Thoracic aorta (tissue), 2 donors: ENCODE data around the gene CD47. TPM values are rescaled to one million over a fixed set of nuclear protein-coding genes. Genes with fewer than 3 reads are reported as not detected.

Experiments
- ATAC-seq: fragments of 150-250 bp; one replicate; pipeline ENCODE4 v1.8.0; 2017; ENCODE audit warnings: low read depth; ENCODE audit not compliant: insufficient number of reproducible peaks, low FRiP score
- DNase-seq: peaks from one replicate; pipeline ENCODE4 v3.0.0-alpha.2; 2020; ENCODE audit warnings: low spot score
- H3K27ac ChIP-seq, 2 donors: fragments of 200-600 bp; sonication (generic); 1 replicate in 1 of 2; 2 replicates in 1 of 2; pipeline ENCODE4 v1.5.1; 2016; ENCODE audit warnings: mild to moderate bottlenecking in 2 of 2, moderate library complexity in 2 of 2
- H3K27me3 ChIP-seq: fragments of 200-600 bp; sonication (generic); replicated peaks from 2 replicates; pipeline ENCODE4 v1.6.0; 2016; ENCODE audit warnings: mild to moderate bottlenecking; ENCODE audit not compliant: insufficient read depth
- H3K36me3 ChIP-seq: fragments of 200-600 bp; sonication (generic); one replicate; pipeline ENCODE4 v1.5.1; 2016
- H3K4me1 ChIP-seq, 2 donors: fragments of 200-600 bp; sonication (generic); 1 replicate in 1 of 2; 2 replicates in 1 of 2; pipeline versions ENCODE4 v1.5.1 to v1.6.0; 2016; ENCODE audit warnings: low read depth in 2 of 2, mild to moderate bottlenecking in 1 of 2; ENCODE audit not compliant: control insufficient read depth in 1 of 2
- H3K4me3 ChIP-seq: fragments of 200-600 bp; sonication (generic); 2 replicates; pipeline ENCODE4 v1.5.1; 2016; ENCODE audit warnings: mild to moderate bottlenecking
- H3K9me3 ChIP-seq: fragments of 200-600 bp; sonication (generic); 2 replicates; pipeline ENCODE4 v1.5.1; 2016
- CTCF ChIP-seq: fragments of 200-600 bp; sonication (generic); IDR thresholded peaks from one replicate; pipeline ENCODE4 v1.5.1; 2019; ENCODE audit warnings: antibody characterized with exemption
- total RNA-seq, 2 donors: library from RNA; depleted of rRNA; stranded (reverse); fragments of >200 nt; gene quantifications; one replicate each; pipeline versions ENCODE4 v1.1.0 to v1.2.3, GENCODE V29; 2016

Gene CD47
- total RNA-seq, 2 donors from 2014 or later: 70.1 to 80.4 TPM

GRCh38 chr3:108071368-108071767 is 19.5 kb downstream of the CD47 start:
- Histone ChIP-seq H3K36me3 (peaks cover 3% of the 10 kb centered on the region), H3K4me1 (peaks cover 9 to 49% of the 10 kb centered on the region in 2 donors), H3K4me3 (no peak overlapping the region), H3K9me3 (no peaks in the 10 kb centered on the region), H3K27ac (no peak overlapping the region), H3K27me3 (no peaks in the 10 kb centered on the region)
- DNase-seq (no peak), ATAC-seq (no peak)
- no peak for TF ChIP-seq CTCF

GRCh38 chr3:108070356-108070755 is 20.5 kb downstream of the CD47 start:
- DNase-seq (no peak), ATAC-seq (no peak)
- H3K4me3 ChIP-seq: no peak overlapping the region
- TF ChIP-seq CTCF: no peak
- peaks cover 9 to 50% of the 10 kb centered on the region in 2 donors for H3K4me1 ChIP-seq
- peaks cover 3% of the 10 kb centered on the region for H3K36me3 ChIP-seq
- no peaks in the 10 kb centered on the region for H3K27me3 ChIP-seq
- no peak overlapping the region for H3K27ac ChIP-seq
- H3K9me3 ChIP-seq: no peaks in the 10 kb centered on the region

GRCh38 chr3:108067768-108068167 is 23.1 kb downstream of the CD47 start:
- ATAC-seq (no peak), DNase-seq (no peak)
- peaks cover 3% of the 10 kb centered on the region for H3K36me3 ChIP-seq
- H3K27me3 ChIP-seq: no peaks in the 10 kb centered on the region
- no peaks in the 10 kb centered on the region for H3K9me3 ChIP-seq
- peaks cover 9 to 44% of the 10 kb centered on the region in 2 donors for H3K4me1 ChIP-seq
- no peak for TF ChIP-seq CTCF
- no peak overlapping the region for H3K4me3 ChIP-seq
- H3K27ac ChIP-seq: peak overlapping the region; percentile 10 to 23

- no peaks in the 10 kb centered on the region for H3K27me3 ChIP-seq
- H3K4me1 ChIP-seq: peaks cover 9 to 44% of the 10 kb centered on the region in 2 donors
- no peak for ATAC-seq
- H3K27ac ChIP-seq: no peak overlapping the region
- no peak overlapping the region for H3K4me3 ChIP-seq
- no peak for DNase-seq
- TF ChIP-seq CTCF: no peak
- H3K36me3 ChIP-seq: peaks cover 5% of the 10 kb centered on the region
- H3K9me3 ChIP-seq: no peaks in the 10 kb centered on the region
Measured at GRCh38 chr3:108065096-108065495, 25.7 kb downstream of the CD47 start.

GRCh38 chr3:108064293-108064887 is 26.4 kb downstream of the CD47 start:
- Histone ChIP-seq H3K27me3 (no peaks in the 10 kb centered on the region), H3K9me3 (no peaks in the 10 kb centered on the region), H3K27ac (no peak overlapping the region), H3K4me1 (peaks cover 6 to 36% of the 10 kb centered on the region in 2 donors), H3K36me3 (peaks cover 7% of the 10 kb centered on the region), H3K4me3 (no peak overlapping the region)
- ATAC-seq (no peak), DNase-seq (no peak)
- no peak for TF ChIP-seq CTCF
